ENCODE results near the gene OR2T27. TPM values are rescaled to one million over a fixed set of nuclear protein-coding genes. Genes with fewer than 3 reads are reported as not detected.

OR2T27 gene
- total and polyA plus RNA-seq, 2 of the 4 experiments (the other 2 are of a cell fraction): not detected

- ChIA-PET POLR2A (ENCODE audit: unreplicated experiment) (no interaction called here), CTCF (interaction anchor here (1.0 kb wide), 1 partner anchor 10 kb away, joined by 3 read pairs; no protein-coding TSS in a partner anchor)
- TF ChIP-seq MAZ (IDR thresholded peaks at IDR 0.05; ENCODE audit: borderline replicate concordance, low read depth, low read length) (no peak), BHLHE40 (IDR thresholded peaks at IDR 0.05; ENCODE audit: low read depth, low read length) (no peak), MAFK (IDR thresholded peaks at IDR 0.05; ENCODE audit: low read depth, low read length) (no peak), RCOR1 (IDR thresholded peaks at IDR 0.05; ENCODE audit: insufficient replicate concordance, low read length) (no peak), SMC3 (IDR thresholded peaks at IDR 0.05; ENCODE audit: low read depth, low read length) (no peak), NFE2L2 (IDR thresholded peaks at IDR 0.05; ENCODE audit: low read depth, low read length) (no peak), RFX5 (IDR thresholded peaks at IDR 0.05; ENCODE audit: low read depth, low read length) (no peak), POLR2A (IDR thresholded peaks at IDR 0.05; ENCODE audit: low read depth, low read length) (no peak), CTCF (conservative IDR thresholded peaks at IDR 0.05; ENCODE audit: low read depth, low read length) (no peak), RAD21 (IDR thresholded peaks at IDR 0.05; ENCODE audit: low read length) (no peak), CHD1 (IDR thresholded peaks at IDR 0.05; ENCODE audit: low read depth, low read length) (no peak), FOS (IDR thresholded peaks at IDR 0.05; ENCODE audit: low read depth, low read length) (no peak)
- TF ChIP-seq, protein P1, sequence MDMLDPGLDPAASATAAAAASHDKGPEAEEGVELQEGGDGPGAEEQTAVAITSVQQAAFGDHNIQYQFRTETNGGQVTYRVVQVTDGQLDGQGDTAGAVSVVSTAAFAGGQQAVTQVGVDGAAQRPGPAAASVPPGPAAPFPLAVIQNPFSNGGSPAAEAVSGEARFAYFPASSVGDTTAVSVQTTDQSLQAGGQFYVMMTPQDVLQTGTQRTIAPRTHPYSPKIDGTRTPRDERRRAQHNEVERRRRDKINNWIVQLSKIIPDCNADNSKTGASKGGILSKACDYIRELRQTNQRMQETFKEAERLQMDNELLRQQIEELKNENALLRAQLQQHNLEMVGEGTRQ (IDR thresholded peaks at IDR 0.05; ENCODE audit: low read depth, low read length): no peak
- no peak overlapping the region for H2BK120ac ChIP-seq (ENCODE audit: low read depth, low read length)
- no peaks in the 10 kb centered on the region for H3K79me1 ChIP-seq (ENCODE audit: low read depth in 1 of 2, low read length in 2 of 2)
- H4K91ac ChIP-seq (ENCODE audit: insufficient read depth, low read depth, low read length): no peak overlapping the region
- no peak overlapping the region for H2AK9ac ChIP-seq (replicated peaks; ENCODE audit: low read depth, low read length, poor library complexity)
- no TSS peak for BruUV-seq (replicated peaks)
- no peak overlapping the region for H3K9ac ChIP-seq (ENCODE audit: low read depth, low read length)
- no peak overlapping the region for H3K23ac ChIP-seq (ENCODE audit: low read depth, low read length)
- H3K4ac ChIP-seq (ENCODE audit: low read depth, low read length): no peak overlapping the region
- no peak overlapping the region for H2BK15ac ChIP-seq (ENCODE audit: low read depth, low read length)
- no peaks in the 10 kb centered on the region for H4K20me1 ChIP-seq (ENCODE audit: insufficient read depth, low read length)
- no peak overlapping the region for H3K14ac ChIP-seq (replicated peaks; ENCODE audit: low read depth, low read length)
- H3K9me3 ChIP-seq (ENCODE audit: control insufficient read depth, insufficient read depth, low read length): peaks cover 22% of the 10 kb centered on the region
- no peak overlapping the region for H3K4me3 ChIP-seq (ENCODE audit: insufficient read depth, low read depth, low read length)
- no peak overlapping the region for H2AK5ac ChIP-seq (ENCODE audit: low read depth, low read length)
- H3K9me1 ChIP-seq (ENCODE audit: insufficient read depth, low read length): no peaks in the 10 kb centered on the region
- no peak overlapping the region for H3K27ac ChIP-seq (ENCODE audit: insufficient read depth, low read length)
- intact Hi-C loops (cut with micrococcal nuclease) (no loop called here), dilution Hi-C loops (cut with HindIII; ENCODE audit: low sequenced_read_pairs, unreplicated experiment) (no loop called here), in situ Hi-C loops (cut with MboI; ENCODE audit: low sequenced_read_pairs) (no loop called here)
- DNase-seq: no peak
- no peak for ATAC-seq (ENCODE audit: low read depth)
- H2BK5ac ChIP-seq (ENCODE audit: low read depth, low read length, poor library complexity, severe bottlenecking): no peak overlapping the region
- H4K5ac ChIP-seq (ENCODE audit: low read depth, low read length): no peak overlapping the region
- H3K4me2 ChIP-seq (ENCODE audit: low read depth, low read length): no peak overlapping the region
- no peak overlapping the region for H2BK20ac ChIP-seq (ENCODE audit: low read depth, low read length)
- no peak overlapping the region for H4K8ac ChIP-seq (ENCODE audit: low read depth in 2 of 2, low read length in 2 of 2)
- no peaks in the 10 kb centered on the region for H3K27me3 ChIP-seq (ENCODE audit: control insufficient read depth, insufficient read depth, low read length)
- H2AFZ ChIP-seq (replicated peaks; ENCODE audit: low read length, poor library complexity): no peak overlapping the region
- no peak overlapping the region for H3K56ac ChIP-seq (ENCODE audit: extremely low read depth, insufficient read depth, low read length)
- WGBS, 2 experiments (ENCODE audit: extremely low coverage in 2 of 2, insufficient read length in 1 of 2): 100% methylated on average over 1 of the region's 3 CpGs; no CpG with 5 or more reads in 1 of the 2 experiments
- H3K36me3 ChIP-seq (ENCODE audit: control insufficient read depth, insufficient read depth, low read length): no peaks in the 10 kb centered on the region
- no peaks in the 10 kb centered on the region for H3K4me1 ChIP-seq (ENCODE audit: control insufficient read depth, insufficient read depth, low read length)
- H3K18ac ChIP-seq (ENCODE audit: low read depth, low read length): no peak overlapping the region
These were observed 41.4 kb upstream of the OR2T27 start for GRCh38 chr1:248696774-248697173.

Data from IMR-90 (cell line).